ENCODE data around the gene ITGAE. TPM values are rescaled to one million over a fixed set of nuclear protein-coding genes. Genes with fewer than 3 reads are reported as not detected.

ITGAE gene
- polyA plus RNA-seq, 2 of the 4 experiments (the other 2 are of a cell fraction) = 154 to 156 TPM

DNA sequence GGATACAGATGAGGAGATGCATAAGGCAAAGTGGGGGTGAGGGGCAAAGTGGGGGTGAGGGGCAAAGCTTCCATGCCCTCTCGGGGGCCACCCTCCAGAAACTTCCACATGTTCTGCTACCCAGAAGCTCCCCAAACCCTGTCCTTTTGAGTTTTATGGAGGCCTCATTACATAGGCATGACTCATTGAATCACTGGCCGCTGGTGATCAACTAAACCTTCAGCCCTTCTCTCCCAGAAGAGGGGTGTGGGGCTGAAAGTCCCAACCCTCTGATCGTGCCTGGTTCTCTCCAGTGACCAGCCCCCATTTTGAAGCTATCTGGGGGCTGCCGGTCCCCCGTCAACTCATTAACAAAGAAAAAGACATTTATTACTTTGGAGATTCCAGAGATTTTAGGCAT is 27.5 kb downstream of the ITGAE start:
- POLR2A ChIA-PET = no interaction called here
- ATAC-seq (peak; percentile 45 to 79; a peak in 4 of 6 replicates), FAIRE-seq (no peak), DNase-seq (ENCODE audit: low read depth in 1 of 2, low spot score in 1 of 2) (peak in 1 of 2 experiments; percentile 46)
- no peaks in the 10 kb centered on the region for H3K9me3 ChIP-seq
- CTCF ChIA-PET = interaction anchor here (1.3 to 4.4 kb wide), 5 partner anchors 22 to 54 kb away, joined by 3 to 17 read pairs (median 16); no protein-coding TSS in a partner anchor
- peak overlapping the region; percentile 50 for H3K4me2 ChIP-seq
- H3K4me1 ChIP-seq = peaks cover 13% of the 10 kb centered on the region
- H3K27ac ChIP-seq = peak overlapping the region; percentile 36 to 67; a peak in 5 of 6 replicates
- TF ChIP-seq, protein P1, sequence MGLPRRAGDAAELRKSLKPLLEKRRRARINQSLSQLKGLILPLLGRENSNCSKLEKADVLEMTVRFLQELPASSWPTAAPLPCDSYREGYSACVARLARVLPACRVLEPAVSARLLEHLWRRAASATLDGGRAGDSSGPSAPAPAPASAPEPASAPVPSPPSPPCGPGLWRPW (IDR thresholded peaks at IDR 0.05) = no peak
- TF ChIP-seq FOSL2 (IDR thresholded peaks at IDR 0.05) (peak; percentile 16; the same call in 1 of the 2 replicates), FOSL2 (CRISPR knock-in tag; IDR thresholded peaks at IDR 0.05) (peak; percentile 56)
- no peak overlapping the region for H3K4me3 ChIP-seq
- 33% methylated on average over 5 of the region's 5 CpGs for WGBS (ENCODE audit: missing lambda C conversion rate)

DNA sequence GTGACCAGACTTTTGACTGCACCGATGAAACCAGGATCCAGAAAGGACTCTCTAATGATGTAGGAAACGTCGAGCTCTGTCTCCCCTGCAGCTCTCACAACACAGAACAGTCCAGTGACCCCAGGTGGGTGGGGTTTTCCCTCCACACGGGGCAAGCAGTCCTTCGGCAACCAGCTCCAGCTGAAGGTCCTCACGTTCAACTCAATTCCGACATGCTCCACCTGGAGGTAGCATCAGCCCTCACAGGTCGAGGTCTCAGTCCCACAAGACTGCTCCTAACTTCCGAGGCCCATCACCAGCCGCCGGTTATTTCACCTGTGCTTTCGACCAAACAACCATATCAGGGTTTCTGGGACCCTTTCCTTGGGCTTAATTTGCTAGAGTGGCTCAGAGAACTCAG is 28.2 kb downstream of the ITGAE start:
- peak overlapping the region in 1 of 2 experiments; percentile 67; a peak in 2 of 6 replicates for H3K27ac ChIP-seq
- no peak for FAIRE-seq
- ChIA-PET POLR2A (no interaction called here), CTCF (interaction anchor here (0.6 to 3.8 kb wide), 11 partner anchors 12 to 245 kb away, joined by 3 to 16 read pairs (median 3); partner anchors contain the start of gene NCBP3)
- H3K4me1 ChIP-seq = peaks cover 13% of the 10 kb centered on the region
- TF ChIP-seq PHF8 (IDR thresholded peaks at IDR 0.05; ENCODE audit: borderline replicate concordance, low read depth) (no peak), KDM1A (IDR thresholded peaks at IDR 0.05; ENCODE audit: low read depth) (no peak)
- 0 out of 6 replicates have a peak, but pooled peaks of 1 of the 2 experiments have one; percentile 18 for ATAC-seq
- no peak for DNase-seq (ENCODE audit: low read depth in 1 of 2, low spot score in 1 of 2)
- no peak overlapping the region for H3K4me2 ChIP-seq
- no peaks in the 10 kb centered on the region for H3K9me3 ChIP-seq
- no peak overlapping the region for H3K4me3 ChIP-seq
- WGBS (ENCODE audit: missing lambda C conversion rate) = 79% methylated on average over 12 of the region's 12 CpGs

DNA sequence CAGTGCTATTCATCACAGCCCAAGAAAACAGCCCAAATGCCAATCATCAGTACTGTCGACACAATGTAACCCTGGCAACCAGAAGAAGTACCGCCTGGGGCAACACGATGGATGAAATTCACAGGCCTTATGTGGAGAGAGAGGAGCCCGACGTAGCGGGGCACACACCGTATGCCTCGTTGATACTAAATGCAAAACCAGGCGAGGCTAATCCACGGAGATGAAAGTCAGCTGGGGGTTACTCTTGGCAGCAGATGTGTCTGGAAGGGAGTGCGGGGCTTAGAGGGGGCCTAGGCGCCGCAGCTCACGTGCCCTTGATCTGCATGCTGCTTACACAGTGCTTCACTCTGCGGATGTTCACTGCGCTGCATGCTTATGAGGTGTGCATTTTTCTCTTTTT is 29.8 kb downstream of the ITGAE start:
- POLR2A ChIA-PET = no interaction called here
- CTCF ChIA-PET = interaction anchor here (0.7 to 1.5 kb wide), 6 partner anchors 9 to 1840 kb away, joined by 3 to 5 read pairs (median 3); no protein-coding TSS in a partner anchor
- TF ChIP-seq POLR2A (IDR thresholded peaks at IDR 0.05; ENCODE audit: low read length) = no peak
- TF ChIP-seq, protein P1 (IDR thresholded peaks at IDR 0.05) = no peak
- TF ChIP-seq HOXA7 (CRISPR knock-in tag; IDR thresholded peaks at IDR 0.05) = no peak
- TF ChIP-seq FOSL2 (IDR thresholded peaks at IDR 0.05) = no peak
- TF ChIP-seq FOSL2 (CRISPR knock-in tag; IDR thresholded peaks at IDR 0.05) = no peak
- TF ChIP-seq MYC (IDR thresholded peaks at IDR 0.05; ENCODE audit: borderline replicate concordance, low read length) = no peak
- TF ChIP-seq, protein P2, sequence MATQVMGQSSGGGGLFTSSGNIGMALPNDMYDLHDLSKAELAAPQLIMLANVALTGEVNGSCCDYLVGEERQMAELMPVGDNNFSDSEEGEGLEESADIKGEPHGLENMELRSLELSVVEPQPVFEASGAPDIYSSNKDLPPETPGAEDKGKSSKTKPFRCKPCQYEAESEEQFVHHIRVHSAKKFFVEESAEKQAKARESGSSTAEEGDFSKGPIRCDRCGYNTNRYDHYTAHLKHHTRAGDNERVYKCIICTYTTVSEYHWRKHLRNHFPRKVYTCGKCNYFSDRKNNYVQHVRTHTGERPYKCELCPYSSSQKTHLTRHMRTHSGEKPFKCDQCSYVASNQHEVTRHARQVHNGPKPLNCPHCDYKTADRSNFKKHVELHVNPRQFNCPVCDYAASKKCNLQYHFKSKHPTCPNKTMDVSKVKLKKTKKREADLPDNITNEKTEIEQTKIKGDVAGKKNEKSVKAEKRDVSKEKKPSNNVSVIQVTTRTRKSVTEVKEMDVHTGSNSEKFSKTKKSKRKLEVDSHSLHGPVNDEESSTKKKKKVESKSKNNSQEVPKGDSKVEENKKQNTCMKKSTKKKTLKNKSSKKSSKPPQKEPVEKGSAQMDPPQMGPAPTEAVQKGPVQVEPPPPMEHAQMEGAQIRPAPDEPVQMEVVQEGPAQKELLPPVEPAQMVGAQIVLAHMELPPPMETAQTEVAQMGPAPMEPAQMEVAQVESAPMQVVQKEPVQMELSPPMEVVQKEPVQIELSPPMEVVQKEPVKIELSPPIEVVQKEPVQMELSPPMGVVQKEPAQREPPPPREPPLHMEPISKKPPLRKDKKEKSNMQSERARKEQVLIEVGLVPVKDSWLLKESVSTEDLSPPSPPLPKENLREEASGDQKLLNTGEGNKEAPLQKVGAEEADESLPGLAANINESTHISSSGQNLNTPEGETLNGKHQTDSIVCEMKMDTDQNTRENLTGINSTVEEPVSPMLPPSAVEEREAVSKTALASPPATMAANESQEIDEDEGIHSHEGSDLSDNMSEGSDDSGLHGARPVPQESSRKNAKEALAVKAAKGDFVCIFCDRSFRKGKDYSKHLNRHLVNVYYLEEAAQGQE (IDR thresholded peaks at IDR 0.05) = no peak
- no peak for TF ChIP-seq RCOR1 (IDR thresholded peaks at IDR 0.05; ENCODE audit: low read depth, low read length)
- TF ChIP-seq, protein P3, sequence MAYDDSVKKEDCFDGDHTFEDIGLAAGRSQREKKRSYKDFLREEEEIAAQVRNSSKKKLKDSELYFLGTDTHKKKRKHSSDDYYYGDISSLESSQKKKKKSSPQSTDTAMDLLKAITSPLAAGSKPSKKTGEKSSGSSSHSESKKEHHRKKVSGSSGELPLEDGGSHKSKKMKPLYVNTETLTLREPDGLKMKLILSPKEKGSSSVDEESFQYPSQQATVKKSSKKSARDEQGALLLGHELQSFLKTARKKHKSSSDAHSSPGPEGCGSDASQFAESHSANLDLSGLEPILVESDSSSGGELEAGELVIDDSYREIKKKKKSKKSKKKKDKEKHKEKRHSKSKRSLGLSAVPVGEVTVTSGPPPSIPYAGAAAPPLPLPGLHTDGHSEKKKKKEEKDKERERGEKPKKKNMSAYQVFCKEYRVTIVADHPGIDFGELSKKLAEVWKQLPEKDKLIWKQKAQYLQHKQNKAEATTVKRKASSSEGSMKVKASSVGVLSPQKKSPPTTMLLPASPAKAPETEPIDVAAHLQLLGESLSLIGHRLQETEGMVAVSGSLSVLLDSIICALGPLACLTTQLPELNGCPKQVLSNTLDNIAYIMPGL (CRISPR knock-in tag; IDR thresholded peaks at IDR 0.05; ENCODE audit: borderline replicate concordance) = no peak
- TF ChIP-seq ESRRA (IDR thresholded peaks at IDR 0.05; ENCODE audit: borderline replicate concordance, low read length) = no peak
- no peak for TF ChIP-seq RARB (CRISPR knock-in tag; IDR thresholded peaks at IDR 0.05)
- TF ChIP-seq HDAC2 (IDR thresholded peaks at IDR 0.05) = no peak
- TF ChIP-seq GATA3 (IDR thresholded peaks at IDR 0.05; ENCODE audit: borderline replicate concordance) = no peak

More for the DNA sequence above, 29.8 kb downstream of the ITGAE start:
- Histone ChIP-seq H3K4me3 (no peak overlapping the region), H3K9me3 (no peaks in the 10 kb centered on the region), H3K4me1 (peaks cover 13% of the 10 kb centered on the region), H3K4me2 (no peak overlapping the region), H3K27ac (no peak overlapping the region)
- ATAC-seq (no peak; a peak in 2 of 6 replicates), DNase-seq (ENCODE audit: low read depth in 1 of 2, low spot score in 1 of 2) (no peak), FAIRE-seq (no peak)
- 89% methylated on average over 16 of the region's 16 CpGs for WGBS (ENCODE audit: missing lambda C conversion rate)

Measured in A549 (cell line).